ENCODE measurements around the gene MICA.

The MICA gene

DNA sequence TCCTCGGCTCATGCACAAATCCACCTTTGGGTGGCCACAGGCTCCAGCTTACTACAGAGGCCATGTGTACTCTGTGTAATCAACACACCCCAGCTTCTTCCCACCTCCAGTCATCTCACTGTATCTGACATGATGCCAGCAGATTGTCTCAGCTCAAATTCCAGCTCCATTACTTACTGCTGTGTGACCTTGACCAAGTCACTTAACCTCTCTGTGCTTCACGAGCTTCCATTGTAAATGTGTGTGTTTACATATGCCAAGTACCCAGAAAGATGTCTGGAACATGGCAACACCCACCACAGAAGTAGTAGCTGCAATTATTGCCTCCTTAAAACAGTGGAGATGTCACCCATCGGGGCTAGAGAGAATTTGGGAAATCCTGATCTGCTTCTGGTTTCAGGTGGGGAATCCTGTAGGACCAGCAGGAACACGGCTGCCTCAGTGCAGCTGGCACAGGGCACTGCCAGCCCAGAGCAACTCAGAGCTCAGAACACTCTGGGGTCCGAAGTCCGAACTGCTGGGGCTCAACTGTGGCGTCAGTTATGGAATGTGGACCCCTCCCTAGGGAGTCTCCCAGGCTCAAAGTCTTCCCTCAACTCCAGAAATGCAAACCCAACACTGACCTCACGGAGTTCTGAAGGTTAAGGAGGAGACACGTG lies 25.2 kb upstream of the MICA start:
- ChIA-PET POLR2A (interaction anchor here (0.7 kb wide), 1 partner anchor 84 kb away, joined by 3 read pairs; no protein-coding TSS in a partner anchor), CTCF (interaction anchor here (0.9 to 3.4 kb wide), 5 partner anchors 9 to 240 kb away, joined by 3 to 17 read pairs (median 14); partner anchors contain the start of gene PSORS1C2)
- no peak for TF ChIP-seq CTCF (IDR thresholded peaks at IDR 0.05; ENCODE audit: control extremely low read depth, extremely low read depth, low read depth, missing control alignments)
- no peak for DNase-seq (ENCODE audit: extremely low spot score)

GRCh38 chr6:31378721-31379103 lies 24.7 kb upstream of the MICA start:
- CTCF ChIA-PET, result interaction anchor here (1.1 to 4.7 kb wide), 3 partner anchors 11 to 183 kb away, joined by 3 to 28 read pairs (median 17); no protein-coding TSS in a partner anchor
- POLR2A ChIA-PET, result interaction anchor here (0.7 kb wide), 1 partner anchor 84 kb away, joined by 3 read pairs; no protein-coding TSS in a partner anchor
- no peak for TF ChIP-seq CTCF (IDR thresholded peaks at IDR 0.05; ENCODE audit: control extremely low read depth, extremely low read depth, low read depth, missing control alignments)

GRCh38 chr6:31379850-31380249 lies 23.5 kb upstream of the MICA start:
- TF ChIP-seq CTCF (IDR thresholded peaks at IDR 0.05; ENCODE audit: control extremely low read depth, extremely low read depth, low read depth, missing control alignments), result no peak
- CTCF ChIA-PET, result interaction anchor here (0.8 to 4.7 kb wide), 3 partner anchors 13 to 145 kb away, joined by 3 to 28 read pairs (median 4); no protein-coding TSS in a partner anchor
- no peak for DNase-seq (ENCODE audit: extremely low spot score)
- POLR2A ChIA-PET, result no interaction called here

More at GRCh38 chr6:31378721-31379103, 24.7 kb upstream of the MICA start:
- DNase-seq (ENCODE audit: extremely low spot score), result no peak

DNA sequence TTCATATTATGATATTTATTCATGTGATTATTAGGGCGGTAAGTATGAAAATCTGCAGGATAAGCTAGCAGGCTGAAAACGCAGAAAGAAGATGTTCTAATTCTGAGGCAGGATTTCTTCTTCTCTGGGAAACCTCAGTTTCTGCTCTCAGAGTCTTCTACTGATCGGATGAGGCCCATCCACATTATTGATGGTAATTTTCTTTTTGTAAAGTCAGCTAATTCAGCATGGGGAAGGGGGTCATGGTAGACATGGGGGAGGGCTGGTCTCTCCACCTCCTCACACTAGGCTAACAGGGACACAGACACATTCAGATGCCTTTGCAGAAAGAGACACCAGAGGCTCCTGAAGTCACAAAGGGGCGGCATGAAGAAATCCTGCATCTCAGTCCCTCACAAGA lies 21.7 kb upstream of the MICA start:
- no peak for DNase-seq (ENCODE audit: extremely low spot score)
- CTCF ChIA-PET, result interaction anchor here (1.3 to 4.7 kb wide), 4 partner anchors 15 to 254 kb away, joined by 3 to 28 read pairs (median 4); no protein-coding TSS in a partner anchor
- no peak for TF ChIP-seq CTCF (IDR thresholded peaks at IDR 0.05; ENCODE audit: control extremely low read depth, extremely low read depth, low read depth, missing control alignments)
- POLR2A ChIA-PET, result no interaction called here

- TF ChIP-seq CTCF (IDR thresholded peaks at IDR 0.05; ENCODE audit: control extremely low read depth, extremely low read depth, low read depth, missing control alignments), result no peak
- POLR2A ChIA-PET, result no interaction called here
- no peak for DNase-seq (ENCODE audit: extremely low spot score)
- CTCF ChIA-PET, result interaction anchor here (1.1 to 4.7 kb wide), 4 partner anchors 16 to 304 kb away, joined by 3 to 28 read pairs (median 3); no protein-coding TSS in a partner anchor
These were observed 20.2 kb upstream of the MICA start for GRCh38 chr6:31383149-31383548.

- no peak for TF ChIP-seq CTCF (IDR thresholded peaks at IDR 0.05; ENCODE audit: control extremely low read depth, extremely low read depth, low read depth, missing control alignments)
- ChIA-PET CTCF (interaction anchor here (0.6 kb wide), 1 partner anchor 17 kb away, joined by 3 read pairs; no protein-coding TSS in a partner anchor), POLR2A (no interaction called here)
- DNase-seq (ENCODE audit: extremely low spot score), result no peak
These were observed 18.4 kb upstream of the MICA start for GRCh38 chr6:31385041-31385440.
